HTERT RPE-1 (cell line): ENCODE data around the gene MRPS18A.
"Not testable (repeated sequence)": the region's sequence is repeated elsewhere in the genome, so short reads cannot be mapped to it uniquely, and the experiment has no call there.

Experiments used
- in situ Hi-C: fragments of 300-500 bp; cut with MboI; formaldehyde crosslinking; loops from 4 replicates; pipeline ENCODE4 v1.14.3; 2020; ENCODE audit warnings: low sequenced_read_pairs

Gene MRPS18A

DNA sequence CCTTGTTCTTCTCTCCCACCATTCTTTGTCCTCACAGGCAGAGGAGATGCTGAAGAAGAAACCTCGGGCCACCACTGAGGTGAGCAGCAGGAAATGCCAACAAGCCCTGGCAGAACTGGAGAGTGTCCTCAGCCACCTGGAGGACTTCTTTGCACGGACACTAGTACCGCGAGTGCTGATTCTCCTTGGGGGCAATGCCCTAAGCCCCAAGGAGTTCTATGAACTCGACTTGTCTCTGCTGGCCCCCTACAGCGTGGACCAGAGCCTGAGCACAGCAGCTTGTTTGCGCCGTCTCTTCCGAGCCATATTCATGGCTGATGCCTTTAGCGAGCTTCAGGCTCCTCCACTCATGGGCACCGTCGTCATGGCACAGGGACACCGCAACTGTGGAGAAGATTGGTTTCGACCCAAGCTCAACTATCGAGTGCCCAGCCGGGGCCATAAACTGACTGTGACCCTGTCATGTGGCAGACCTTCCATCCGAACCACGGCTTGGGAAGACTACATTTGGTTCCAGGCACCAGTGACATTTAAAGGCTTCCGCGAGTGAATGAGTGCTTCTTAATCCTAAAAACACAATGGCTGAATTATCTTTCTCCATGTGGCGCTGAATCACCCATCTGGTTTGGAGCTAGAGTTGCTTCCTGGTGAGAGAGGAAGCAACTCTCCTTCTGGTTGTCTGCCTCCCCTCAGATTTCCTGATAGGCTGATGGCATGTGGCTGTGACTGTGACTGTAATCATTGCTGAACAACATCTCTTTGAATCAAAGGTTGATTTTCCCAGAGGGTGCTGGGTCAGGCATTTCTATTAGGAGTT is 47.4 kb downstream of the MRPS18A start:
- in situ Hi-C loops, result no loop called here

DNA sequence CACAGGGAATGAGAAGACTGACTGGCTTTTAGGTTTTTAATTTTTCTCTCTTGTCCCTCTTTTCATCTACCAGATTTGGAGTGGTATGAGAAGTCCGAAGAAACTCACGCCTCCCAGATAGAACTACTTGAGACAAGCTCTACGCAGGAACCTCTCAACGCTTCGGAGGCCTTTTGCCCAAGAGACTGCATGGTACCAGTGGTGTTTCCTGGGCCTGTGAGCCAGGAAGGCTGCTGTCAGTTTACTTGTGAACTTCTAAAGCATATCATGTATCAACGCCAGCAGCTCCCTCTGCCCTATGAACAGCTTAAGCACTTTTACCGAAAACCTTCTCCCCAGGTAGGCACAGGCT is 51.3 kb downstream of the MRPS18A start:
- in situ Hi-C loops, result no loop called here

DNA sequence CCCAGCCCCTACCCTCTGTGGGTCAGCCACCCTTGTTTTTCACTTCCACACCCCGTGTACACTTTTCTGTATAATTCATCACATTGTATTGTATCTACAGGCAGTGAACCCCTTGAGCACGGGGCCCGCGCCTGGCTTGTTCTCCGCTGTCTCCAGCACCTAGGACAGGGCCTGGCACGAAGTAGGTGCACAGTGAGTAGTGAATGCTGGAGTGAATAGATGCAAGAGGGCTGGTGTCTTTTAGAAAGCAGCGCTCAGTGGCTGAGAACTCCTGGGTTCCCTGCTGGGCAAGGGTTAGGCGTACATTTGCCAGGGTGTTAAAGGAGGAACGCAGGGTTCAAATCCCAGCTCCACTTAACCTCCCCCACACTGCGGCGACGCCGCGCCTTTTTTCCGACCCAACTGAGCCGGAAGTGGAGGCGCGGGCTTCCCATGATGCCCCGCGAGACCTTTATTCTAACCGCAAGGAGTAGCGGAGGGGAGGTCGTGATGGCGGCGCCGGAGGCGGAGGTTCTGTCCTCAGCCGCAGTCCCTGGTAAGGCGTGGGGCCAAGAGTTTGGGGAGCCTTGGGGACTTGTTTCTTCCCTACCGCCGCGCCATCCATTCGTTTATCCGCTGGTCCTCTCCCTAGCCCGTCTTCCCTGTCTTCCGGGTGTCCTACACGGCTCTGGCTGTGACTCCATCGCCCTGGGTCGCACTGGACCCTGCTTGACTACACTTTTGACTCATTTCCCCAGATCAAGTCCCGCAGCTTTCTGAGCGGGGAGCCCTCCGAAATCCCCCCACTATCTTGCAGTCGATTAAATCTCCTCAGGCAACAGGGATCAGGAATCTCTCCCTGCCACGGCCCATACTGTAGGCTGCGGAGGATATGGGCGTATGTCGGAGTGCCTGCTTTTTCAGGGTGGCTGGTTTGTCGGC is 51.9 kb downstream of the MRPS18A start, which contains the start of gene MAD2L1BP:
MAD2L1BP (plus strand) TSS at position 454 of the 921 bp plus-strand sequence; CDS start at position 490, 36 bp downstream.
- in situ Hi-C loops, result no loop called here

DNA sequence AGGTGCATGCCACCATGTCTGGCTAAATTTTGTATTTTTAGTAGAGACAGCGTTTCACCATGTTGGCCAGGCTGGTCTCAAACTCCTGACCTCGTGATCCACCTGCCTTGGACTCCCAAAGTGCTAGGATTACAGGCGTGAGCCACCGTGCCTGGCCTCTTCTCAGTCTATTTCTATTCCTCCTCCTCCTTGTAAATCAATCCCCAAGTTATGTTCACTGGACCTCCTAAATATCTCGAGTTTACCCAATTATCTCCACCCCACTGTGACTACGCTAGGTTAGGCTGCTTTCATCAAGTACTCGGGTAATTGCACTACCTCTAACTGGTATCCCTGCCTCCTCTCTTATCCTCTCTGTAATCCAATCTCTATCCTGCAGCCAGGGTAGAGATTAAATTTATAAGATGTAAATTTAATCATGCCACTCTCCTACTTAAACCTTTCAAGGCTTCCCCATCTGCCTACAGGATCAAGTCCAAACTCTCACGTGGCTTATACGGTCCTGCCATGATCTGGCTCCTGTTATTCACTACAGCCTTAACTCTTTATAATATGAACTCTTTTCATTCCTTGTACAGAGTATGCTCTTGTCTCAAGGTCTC is 52.8 kb downstream of the MRPS18A start:
- in situ Hi-C loops, result no loop called here

DNA sequence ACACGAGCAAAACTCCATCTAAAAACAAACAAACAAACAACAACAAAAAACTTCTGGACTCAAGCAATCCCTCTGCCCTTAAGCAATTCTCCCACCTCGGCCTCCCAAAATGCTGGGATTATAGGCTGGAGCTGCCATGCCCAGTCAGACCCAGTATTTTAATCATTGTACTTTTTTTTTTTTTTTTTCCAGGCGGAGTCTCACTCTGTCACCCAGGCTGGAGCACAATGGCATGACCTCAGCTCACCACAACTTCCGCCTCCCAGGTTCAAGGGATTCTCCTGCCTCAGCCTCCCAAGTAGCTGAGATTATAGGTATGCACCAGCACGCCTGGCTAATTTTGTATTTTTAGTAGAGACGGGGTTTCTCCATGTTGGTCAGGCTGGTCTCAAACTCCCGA is 54.6 kb downstream of the MRPS18A start:
- in situ Hi-C loops, result not testable (repeated sequence)

DNA sequence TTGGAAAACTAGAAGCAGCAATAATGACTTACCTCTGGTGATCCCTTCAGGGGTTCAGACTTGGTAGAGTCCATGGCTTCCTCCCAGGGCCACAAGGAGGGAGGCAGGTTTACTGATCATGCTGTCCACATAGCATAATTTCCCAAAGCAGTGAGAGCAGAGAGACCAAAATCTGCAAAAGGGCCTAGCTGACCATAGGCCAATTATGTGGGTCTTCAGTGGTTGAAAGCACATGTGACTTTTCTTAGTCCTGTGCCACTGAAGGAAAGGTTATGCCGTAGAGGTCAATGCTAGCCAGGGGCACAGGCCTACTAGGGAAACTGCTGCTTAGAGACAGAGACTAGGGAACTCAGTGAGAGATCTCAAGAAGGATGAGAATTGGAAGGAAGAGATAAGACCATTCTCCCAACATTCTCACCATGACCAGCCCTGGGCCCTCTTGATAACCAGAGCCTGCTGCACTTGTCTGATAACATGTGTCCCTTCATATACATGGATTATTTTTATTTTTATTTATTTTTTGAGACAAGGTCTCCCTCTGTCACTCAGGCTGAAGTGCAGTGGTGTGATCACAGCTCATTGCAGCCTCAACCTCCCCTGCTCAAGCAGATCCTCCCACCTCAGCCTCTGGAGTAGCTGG is 56.5 kb downstream of the MRPS18A start:
- in situ Hi-C loops, result no loop called here

DNA sequence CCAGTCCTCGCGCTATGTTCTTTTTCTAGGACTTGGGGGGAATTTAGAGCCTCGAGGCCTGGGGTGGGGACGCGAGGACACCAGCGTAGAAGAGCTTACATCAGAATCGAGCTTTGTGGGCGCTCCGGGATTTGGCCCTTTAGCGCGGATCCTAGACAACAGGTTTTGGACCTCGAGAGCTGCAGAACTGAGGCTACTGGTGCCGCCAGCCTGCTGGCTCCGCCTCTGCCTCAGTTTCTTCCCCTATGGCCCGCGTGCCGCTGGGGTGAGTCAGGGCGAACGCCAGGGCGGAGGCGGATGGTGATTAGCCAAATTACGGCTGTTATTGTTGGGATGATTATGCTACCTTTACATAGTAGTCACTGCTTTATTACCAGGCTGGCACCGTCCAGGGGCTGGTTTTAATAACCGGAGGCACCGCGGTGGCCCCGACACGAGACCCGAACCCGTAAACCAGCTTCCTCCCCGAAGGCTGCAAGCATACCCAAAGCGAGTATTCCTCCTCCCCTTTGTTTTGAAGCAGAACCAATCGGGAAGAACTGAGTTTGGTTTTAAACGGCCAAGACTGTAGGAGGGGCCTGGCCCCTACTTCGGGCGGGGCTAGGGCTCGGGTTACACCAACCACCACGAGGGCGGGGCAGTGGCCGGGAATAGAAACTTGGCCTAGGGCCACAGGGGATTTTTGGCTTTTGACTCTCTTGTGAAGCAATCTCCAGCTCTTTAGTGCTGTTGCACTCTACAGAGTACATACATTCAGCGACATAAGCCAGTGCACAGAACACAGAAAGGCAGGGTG is 57.9 kb downstream of the MRPS18A start:
- in situ Hi-C loops, result no loop called here

DNA sequence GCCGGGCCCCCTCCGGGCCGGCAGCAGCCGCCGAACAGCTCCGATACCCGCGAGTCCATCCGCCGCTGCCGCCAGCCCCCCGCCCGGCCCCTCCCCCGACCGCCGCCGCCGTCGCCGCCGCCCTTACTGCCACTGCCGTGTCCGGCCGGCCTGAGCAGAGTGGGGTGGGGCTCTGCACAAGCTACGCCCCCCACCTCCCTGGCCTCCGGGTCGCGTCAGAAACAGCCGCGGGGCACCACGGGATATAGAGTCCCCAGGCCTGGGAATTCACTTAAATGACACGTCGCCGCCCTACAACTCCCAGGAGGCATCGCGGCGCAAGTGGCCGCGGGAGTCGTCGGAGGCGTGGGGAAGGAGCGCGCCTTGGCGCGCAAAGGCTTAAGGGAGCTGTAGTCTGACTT is 58.5 kb downstream of the MRPS18A start, which contains the start of gene GTPBP2:
GTPBP2 (minus strand) TSS at position 161 of the 401 bp plus-strand sequence; CDS start at position 59, 102 bp downstream.
- in situ Hi-C loops, result no loop called here

DNA sequence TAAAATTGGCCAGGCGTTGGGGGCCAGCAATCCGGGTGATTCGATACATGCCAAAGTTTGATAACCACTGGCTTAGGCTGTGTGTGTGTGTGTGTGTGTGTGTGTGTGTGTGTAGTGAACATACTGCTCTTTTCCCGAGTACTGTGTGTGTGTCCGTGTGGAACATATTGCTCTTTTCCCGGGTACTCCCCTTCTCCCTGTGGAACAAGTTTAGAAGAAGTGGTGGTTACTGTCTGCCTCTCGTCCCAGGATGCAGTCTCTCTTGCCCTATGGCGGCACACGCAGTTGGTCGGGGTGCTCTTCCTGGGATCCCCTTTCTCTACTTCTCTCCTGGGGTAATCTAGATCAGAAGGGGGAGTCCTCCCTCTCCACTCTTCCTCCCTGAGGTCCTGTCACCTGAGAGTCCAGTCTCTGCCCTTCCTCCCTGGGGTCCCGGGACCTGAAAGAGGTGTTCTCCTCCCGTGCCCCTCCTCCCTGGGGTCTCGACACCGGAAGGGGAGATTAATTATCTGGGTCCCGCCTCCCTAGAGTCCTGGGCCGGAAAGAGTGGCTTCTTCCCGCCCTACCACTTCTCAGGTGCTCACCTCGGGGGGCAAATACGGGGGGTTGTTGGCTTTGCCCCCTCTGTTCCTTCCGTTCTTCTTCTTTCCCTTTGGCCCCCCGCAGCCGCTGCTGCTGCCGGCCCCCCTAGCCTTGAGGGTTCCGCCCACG is 59.0 kb downstream of the MRPS18A start:
- in situ Hi-C loops, result no loop called here

DNA sequence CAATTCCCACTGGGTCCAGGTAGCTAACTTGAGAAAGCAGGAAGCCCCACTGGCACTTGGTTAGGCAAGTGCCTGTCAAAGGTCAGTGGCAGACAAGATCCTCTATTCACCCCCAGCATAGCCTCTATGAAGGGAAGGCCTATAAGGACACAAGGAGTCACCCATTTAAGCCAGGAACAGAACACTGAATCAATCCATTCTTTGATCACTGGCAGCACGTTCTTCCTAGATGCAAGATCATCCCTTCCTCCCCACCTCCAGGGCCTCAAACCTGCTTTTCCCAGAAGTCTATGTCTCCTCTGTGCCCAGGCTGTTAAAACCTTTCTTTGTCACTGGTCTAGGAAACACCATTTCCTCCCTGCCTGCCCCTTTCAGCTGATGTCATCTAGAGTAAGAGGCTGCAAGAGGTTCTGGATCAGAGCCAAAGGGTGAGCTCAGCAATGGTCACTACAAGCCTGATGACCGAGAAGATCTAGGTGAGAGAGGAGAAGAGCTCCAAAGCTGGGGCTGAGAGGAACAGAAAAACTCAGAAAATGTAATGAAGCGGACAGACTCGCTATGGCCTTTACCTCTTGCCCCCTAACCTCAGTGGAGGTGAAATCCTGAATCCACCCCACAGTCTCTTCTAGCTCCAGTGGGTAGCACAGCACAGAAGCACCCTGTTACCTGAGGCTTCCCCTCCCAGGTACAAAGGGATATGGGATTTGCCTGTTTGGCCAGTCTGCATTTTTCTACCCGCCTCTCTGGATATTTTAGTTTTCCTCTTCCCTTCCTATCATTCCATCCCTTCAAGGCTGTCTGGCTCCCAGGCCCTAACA is 60.4 kb downstream of the MRPS18A start:
- in situ Hi-C loops, result no loop called here

DNA sequence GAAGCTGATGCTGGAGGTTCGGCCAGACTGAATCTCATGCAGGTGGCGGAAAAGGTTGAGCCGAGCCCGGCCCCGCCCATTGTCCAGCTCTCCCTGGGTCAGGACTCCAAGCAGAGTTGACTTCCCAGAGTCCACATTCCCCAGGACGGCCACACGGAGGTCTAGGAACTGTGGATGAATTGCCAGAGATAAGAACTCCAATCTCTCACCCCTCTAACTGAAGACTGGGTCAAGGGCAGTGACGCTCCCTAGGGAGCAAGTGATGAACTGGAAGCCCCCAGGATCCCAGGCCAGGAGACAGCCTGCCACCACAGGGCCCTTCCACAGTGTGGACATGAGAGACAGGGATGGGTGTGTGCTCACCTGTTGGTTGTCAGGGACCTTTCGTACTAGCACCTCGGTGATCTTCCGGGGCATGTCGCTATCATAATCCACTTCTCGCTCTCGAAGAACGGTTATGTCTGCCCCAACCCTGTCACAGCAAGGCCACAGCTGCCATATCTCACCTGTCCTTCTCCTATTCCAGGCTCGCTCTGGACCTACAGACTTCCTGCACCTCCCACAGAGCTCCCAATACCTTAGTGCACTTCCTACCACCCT is 62.1 kb downstream of the MRPS18A start:
- in situ Hi-C loops, result no loop called here

DNA sequence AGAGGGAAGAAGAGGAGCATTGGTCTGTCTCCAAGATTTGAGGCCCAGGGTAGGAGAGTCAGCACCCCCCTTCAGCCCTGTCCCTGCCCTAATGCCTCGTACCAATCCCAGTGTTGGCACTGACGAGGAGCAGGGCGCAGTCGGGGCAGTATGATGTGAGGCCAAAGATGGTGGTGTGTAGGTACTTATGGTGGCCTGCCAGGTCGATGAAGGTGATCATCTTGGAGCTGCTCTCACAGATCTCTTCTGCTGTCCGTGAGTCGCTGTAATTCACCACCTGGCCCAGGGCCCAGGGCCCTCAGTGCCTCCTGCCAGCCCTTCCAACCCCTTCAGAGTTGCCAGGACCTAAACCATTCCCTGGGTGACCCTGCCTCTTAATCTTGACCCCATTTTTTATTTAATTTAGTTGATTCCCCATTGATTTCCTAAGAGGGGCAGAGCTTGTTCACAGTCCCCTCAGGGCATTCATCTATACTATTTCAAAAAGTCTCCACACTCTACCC is 62.8 kb downstream of the MRPS18A start:
- in situ Hi-C loops, result no loop called here

DNA sequence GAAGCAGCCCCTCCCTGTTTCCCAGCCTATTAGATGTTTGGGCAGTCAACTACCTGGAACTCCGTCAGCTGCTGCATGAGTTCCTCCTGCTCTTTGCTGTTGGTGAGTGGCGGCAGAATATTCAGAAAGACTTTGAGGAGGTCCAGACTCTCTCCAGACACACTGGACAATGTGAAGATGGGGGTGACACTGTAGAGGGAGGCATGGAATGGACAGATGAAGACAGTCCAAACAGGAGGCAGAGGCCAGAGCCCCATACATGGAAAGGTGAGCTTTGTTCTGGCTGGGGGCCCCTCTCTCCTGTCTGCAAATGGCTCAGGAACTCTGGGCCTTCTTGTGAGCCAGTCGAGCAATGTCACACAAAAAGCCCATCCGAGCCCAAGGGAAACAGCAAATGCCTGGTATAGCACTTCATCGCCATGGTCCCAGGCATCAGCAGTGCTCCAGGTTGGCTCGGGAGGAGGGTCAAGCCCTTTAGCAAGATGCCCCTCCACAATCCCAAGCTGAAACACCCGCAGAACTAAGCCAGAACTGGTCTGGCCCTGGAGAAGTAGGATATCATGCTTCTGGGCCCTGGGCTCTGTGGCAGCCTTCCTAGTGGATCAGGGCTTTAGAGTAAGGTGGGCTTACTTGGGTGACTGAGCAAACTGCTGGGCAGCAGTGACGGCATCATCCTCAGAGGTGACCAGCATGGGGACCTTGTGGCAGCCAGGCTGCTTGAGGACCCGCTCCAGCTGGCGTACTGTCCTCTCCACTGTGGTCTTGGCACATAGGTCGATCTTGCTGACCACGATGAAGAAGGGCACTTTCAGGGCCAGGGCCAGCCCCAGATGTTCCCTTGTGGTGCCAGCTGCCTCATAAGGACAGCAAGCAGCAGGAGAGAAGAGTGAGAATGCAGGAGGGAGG is 63.5 kb downstream of the MRPS18A start:
- in situ Hi-C loops, result no loop called here

DNA sequence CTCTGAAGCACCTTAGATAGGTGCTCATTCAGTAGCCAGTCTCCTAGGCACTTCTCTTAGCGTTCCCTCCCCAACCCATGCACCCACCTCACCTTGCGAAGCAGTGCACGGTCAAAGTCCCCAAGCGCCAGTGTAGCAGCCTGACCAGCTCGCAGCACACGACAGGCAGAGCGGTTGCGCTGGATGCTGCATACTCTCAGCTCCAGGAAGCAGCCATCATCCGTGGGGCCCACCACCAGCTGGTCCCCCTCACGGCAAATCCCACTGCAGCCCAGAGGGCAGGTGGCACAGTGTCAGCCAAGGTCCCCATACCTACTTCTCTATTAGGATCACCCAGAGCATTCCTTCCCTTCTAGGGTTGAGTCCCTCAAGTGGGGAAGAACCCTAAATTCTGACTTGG is 65.0 kb downstream of the MRPS18A start:
- in situ Hi-C loops, result no loop called here

DNA sequence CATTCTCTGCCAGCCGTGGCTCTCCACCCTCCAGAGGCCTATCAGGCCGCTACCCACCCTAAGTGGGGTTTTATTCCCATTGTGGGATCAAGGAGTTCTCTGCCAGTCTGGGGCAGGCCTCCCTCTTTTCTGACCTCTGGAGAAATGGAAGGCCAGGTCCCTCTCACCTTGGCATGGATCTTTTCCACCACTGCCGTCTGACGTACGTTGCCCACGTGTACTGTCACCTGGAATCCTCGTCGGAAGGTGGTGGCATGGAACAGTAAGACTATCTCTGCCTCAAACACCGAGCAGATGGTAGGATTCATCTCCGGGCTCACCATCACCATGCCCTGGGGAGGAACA is 65.8 kb downstream of the MRPS18A start:
- in situ Hi-C loops, result no loop called here
